ENCODE measurements around the gene MYO6.

Gene MYO6

GRCh38 chr6:75766387-75766786 lies 17.3 kb downstream of the MYO6 start:
- no peak for DNase-seq (ENCODE audit: low read depth in 2 of 2)

GRCh38 chr6:75770844-75771243 lies 21.8 kb downstream of the MYO6 start:
- no peak for DNase-seq (ENCODE audit: low read depth in 2 of 2)

GRCh38 chr6:75775219-75775618 lies 26.2 kb downstream of the MYO6 start:
- DNase-seq (ENCODE audit: low read depth in 2 of 2) = no peak

- no peak for DNase-seq (ENCODE audit: low read depth in 2 of 2)
Measured at GRCh38 chr6:75776461-75776860, 27.4 kb downstream of the MYO6 start.

GRCh38 chr6:75778757-75779156 lies 29.7 kb downstream of the MYO6 start:
- DNase-seq (ENCODE audit: low read depth in 2 of 2) = no peak

GRCh38 chr6:75786152-75786551 lies 37.1 kb downstream of the MYO6 start:
- no peak for DNase-seq (ENCODE audit: low read depth in 2 of 2)

GRCh38 chr6:75788894-75789293 lies 39.9 kb downstream of the MYO6 start:
- DNase-seq (ENCODE audit: low read depth in 2 of 2) = no peak

- no peak for DNase-seq (ENCODE audit: low read depth in 2 of 2)
Measured at GRCh38 chr6:75791881-75792280, 42.8 kb downstream of the MYO6 start.

GRCh38 chr6:75794351-75794846 lies 45.4 kb downstream of the MYO6 start:
- no peak for DNase-seq (ENCODE audit: low read depth in 2 of 2)

- DNase-seq (ENCODE audit: low read depth in 2 of 2) = no peak
Measured at GRCh38 chr6:75794954-75795739, 46.1 kb downstream of the MYO6 start.

GRCh38 chr6:75796723-75797122 lies 47.7 kb downstream of the MYO6 start:
- no peak for DNase-seq (ENCODE audit: low read depth in 2 of 2)

GRCh38 chr6:75800133-75800532 lies 51.1 kb downstream of the MYO6 start:
- DNase-seq (ENCODE audit: low read depth in 2 of 2) = no peak

GRCh38 chr6:75800708-75801505 lies 51.9 kb downstream of the MYO6 start:
- no peak for DNase-seq (ENCODE audit: low read depth in 2 of 2)

GRCh38 chr6:75802366-75802765 lies 53.3 kb downstream of the MYO6 start:
- DNase-seq (ENCODE audit: low read depth in 2 of 2) = no peak

- DNase-seq (ENCODE audit: low read depth in 2 of 2) = no peak
Measured at GRCh38 chr6:75808507-75808906, 59.5 kb downstream of the MYO6 start.

- DNase-seq (ENCODE audit: low read depth in 2 of 2) = no peak
Measured at GRCh38 chr6:75812560-75812959, 63.5 kb downstream of the MYO6 start.

GRCh38 chr6:75813476-75814250 lies 64.6 kb downstream of the MYO6 start:
- DNase-seq (ENCODE audit: low read depth in 2 of 2) = no peak

GRCh38 chr6:75815756-75816155 lies 66.7 kb downstream of the MYO6 start:
- DNase-seq (ENCODE audit: low read depth in 2 of 2) = no peak

GRCh38 chr6:75818098-75818855 lies 69.2 kb downstream of the MYO6 start:
- DNase-seq (ENCODE audit: low read depth in 2 of 2) = no peak

- DNase-seq (ENCODE audit: low read depth in 2 of 2) = no peak
Measured at GRCh38 chr6:75819776-75820487, 70.9 kb downstream of the MYO6 start.

GRCh38 chr6:75824160-75824559 lies 75.1 kb downstream of the MYO6 start:
- DNase-seq (ENCODE audit: low read depth in 2 of 2) = no peak
